H1 (cell line): ENCODE results near the gene NID1. TPM values are rescaled to one million over a fixed set of nuclear protein-coding genes. Genes with fewer than 3 reads are reported as not detected.

ENCODE experiments used
- CHD7 ChIP-seq: fragments of 300-600 bp; sonication (generic); IDR thresholded peaks from 2 replicates; pipeline ENCODE4 v1.7.1; 2012; ENCODE audit warnings: low read length, moderate library complexity, mild to moderate bottlenecking, inconsistent platforms; ENCODE audit not compliant: insufficient replicate concordance
- POLR2AphosphoS5 ChIP-seq: IDR thresholded peaks from 2 replicates; pipeline ENCODE4 v1.6.1; 2011; ENCODE audit warnings: low read depth, low read length
- SP2 ChIP-seq: IDR thresholded peaks from 2 replicates; pipeline ENCODE4 v1.6.1; 2012; ENCODE audit warnings: mild to moderate bottlenecking, low read length, inconsistent platforms
- USF2 ChIP-seq: IDR thresholded peaks from 2 replicates; pipeline ENCODE4 v1.6.1; 2011; ENCODE audit warnings: low read length, improper control_type of control experiment
- polyA plus RNA-seq, 7 experiments: library from polyadenylated mRNA; depleted of rRNA in 3 of 7; stranded (reverse) in 5 of 7; unstranded in 2 of 7; fragments of >200 nt in 5 of 7; fragments of 200-250 nt in 2 of 7; gene quantifications; 1 replicate in 5 of 7; 2 replicates in 1 of 7; 4 replicates in 1 of 7; pipeline versions ENCODE4 v1.2.1 to v1.2.3, GENCODE V29; 2011 to 2013; ENCODE audit warnings: missing spikeins in 2 of 7, mixed read lengths in 2 of 7
- total RNA-seq: library from RNA; stranded (reverse); fragmentation: NEBNext Ultra II Directional; extraction: Animal tissue kit (Norgen Biotek cat#: 25700); gene quantifications from 2 replicates; pipeline ENCODE4 v1.2.1, GENCODE V29; 2021

Gene NID1
- total and polyA plus RNA-seq, 2 of the 8 experiments (the other 6 are each of a cell fraction or from before 2014, with no cell fraction given) = 20.9 to 25.4 TPM

- TF ChIP-seq CHD7 (no peak), SP2 (no peak), USF2 (no peak), POLR2AphosphoS5 (no peak)
Observed at GRCh38 chr1:236033336-236033735, 31.6 kb downstream of the NID1 start (continued).
